HS-27A (cell line): ENCODE measurements around the gene RASSF10.

Experiments used
- DNase-seq: peaks from one replicate; pipeline ENCODE4 v3.0.0-alpha.2; 2012; ENCODE audit warnings: low read depth, missing footprints

RASSF10 gene

DNA sequence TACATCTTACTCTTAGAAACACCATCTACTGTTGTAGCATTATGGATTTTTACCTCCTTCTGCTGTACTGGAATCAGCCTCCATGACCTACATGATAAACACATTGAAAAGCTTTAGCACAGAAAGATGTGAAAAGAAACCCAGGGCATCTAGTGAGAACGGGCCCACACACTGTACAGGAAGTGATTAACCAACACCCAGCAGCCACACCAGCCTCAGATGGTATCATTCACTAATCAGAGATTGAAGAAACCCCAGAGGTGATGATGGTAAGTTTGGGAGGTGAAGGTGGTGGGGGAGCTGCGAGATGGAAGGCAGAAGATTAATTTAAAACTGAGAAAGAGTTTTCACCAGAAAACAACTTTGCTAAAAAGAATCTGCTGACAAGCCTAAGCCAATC lies 46.1 kb downstream of the RASSF10 start:
- DNase-seq: no peak

DNA sequence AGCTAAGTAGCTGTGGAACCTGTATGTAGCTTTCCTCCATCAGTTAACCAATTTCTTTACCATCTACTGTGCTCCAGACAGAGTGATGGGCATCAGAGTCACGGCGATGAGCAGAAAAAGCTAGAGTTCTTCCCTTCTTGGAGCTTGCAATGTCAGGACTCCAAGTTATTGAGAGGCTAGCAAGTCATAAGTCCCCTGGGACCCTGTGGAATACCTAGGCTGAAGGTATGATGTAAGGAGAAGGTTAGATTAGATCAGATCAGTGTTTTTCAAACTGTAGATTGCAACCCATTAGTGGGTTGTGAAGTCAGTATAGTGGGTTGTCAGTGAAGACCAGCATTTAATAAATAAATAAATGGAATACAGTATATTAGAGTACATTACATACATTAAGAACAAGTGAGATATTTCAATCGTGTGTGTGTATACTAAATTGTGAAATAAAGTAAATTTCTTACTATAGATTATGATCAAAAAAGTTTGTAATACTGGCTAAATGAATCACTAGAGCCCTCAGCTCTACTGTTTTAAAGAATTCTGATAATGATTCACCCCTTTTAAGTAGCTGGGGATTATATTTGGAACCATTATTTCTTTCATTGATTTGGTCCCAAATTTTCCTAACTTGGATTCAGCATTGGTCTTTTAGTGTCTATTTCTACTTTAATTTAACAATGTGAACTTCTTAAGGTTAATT lies 52.3 kb downstream of the RASSF10 start:
- no peak for DNase-seq
